GM12801 (cell line): ENCODE results near the gene CD6.

Experiments
- CTCF ChIP-seq: IDR thresholded peaks from one replicate; pipeline ENCODE4 v1.5.1; 2011; ENCODE audit warnings: control low read depth; ENCODE audit not compliant: insufficient read length; ENCODE audit errors: extremely low read depth

The CD6 gene

GRCh38 chr11:61028135-61028729 is 56.8 kb downstream of the CD6 start:
- TF ChIP-seq CTCF, result no peak

DNA sequence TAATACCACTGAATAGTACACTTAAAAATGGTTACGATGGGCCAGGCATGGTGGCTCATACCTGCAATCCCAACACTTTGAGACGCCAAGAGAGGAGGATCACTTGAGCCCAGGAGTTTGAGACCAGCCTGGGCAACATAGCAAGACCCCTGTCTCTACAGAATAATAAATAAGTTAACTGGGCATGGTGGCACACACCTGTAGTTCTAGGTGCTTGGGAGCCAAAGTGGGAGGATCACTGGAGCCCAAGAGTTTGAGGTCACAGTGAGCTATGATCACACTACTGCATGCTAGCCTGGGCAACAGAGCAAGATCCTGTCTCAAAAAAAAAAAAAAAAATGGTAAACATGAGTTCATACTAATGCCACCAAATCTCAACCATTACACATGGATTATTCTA is 61.3 kb downstream of the CD6 start:
- no peak for TF ChIP-seq CTCF

DNA sequence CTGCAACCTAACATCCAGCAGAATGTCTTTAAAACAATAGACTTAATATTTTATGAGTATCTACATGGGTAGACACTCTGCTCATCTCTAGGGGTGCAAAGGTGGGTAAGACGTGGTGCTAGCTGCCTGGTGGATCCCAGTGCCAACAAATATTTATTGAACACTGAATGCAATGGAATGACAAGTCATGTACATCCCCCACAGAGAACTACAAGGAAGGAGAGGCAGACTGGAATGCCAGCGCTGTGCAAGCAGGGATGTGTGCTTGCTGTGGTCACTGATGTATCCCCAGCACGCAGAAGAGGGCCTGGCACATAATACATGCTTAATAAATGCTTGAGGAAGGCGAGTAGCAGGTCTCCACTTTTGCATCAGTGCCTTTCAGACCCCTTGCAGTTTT is 61.9 kb downstream of the CD6 start:
- no peak for TF ChIP-seq CTCF

DNA sequence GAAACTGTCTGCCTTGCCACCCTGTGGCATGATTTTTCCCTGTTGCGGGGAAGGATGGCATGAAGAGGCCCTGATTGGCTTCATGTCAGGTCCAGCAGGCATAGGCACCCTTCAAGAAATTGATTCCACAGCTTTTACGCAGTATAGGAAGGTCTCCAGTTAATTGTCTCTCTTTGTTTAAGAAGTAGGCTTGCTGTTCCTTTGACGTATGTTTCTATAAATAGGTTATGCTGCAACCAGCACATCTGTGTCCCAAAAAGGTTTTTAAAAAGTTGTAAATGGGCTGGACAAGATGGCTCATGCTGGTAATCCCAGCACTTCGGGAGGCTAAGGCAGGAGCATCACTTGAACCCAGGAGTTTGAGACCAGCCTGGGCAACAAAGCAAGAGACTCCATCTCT is 62.6 kb downstream of the CD6 start:
- TF ChIP-seq CTCF, result no peak

DNA sequence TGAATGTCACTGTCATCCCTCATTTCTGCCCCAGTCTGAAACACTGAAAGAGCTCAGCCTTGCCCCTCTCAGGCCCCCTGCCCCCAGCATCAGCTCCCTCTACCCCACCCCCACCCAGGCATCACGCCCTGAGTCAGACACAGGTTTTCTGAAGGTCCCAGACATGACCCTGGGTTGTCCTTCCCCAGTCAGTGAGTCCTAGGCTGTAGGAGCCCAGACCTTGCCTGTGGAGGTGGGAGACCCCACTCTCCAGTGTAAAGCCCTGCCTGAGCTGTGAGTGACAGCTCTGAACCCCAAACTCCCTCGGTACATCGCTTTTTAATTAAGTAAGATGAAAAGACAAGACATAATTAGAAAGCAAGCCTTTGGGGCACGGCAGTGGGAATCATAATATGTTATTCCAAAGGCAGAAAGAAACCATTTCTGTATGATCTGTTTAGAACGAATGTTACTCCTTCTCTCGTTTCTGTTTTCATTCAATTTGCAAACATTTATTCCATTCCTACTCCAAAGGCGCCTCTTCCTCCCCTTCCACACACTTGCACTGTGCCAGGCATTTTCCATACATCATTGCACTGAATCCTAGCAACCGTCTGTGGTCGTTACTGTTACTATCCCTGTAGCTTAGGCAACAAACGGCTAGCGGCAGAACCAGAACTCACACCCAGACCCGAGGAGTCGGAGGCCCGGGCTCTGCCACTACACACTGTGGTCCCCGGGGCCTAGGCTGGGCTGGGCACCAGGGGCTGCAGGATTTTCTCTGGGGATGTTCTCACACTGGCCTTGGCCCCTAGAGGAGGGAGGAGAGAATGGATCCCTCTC is 63.4 kb downstream of the CD6 start:
- no peak for TF ChIP-seq CTCF

DNA sequence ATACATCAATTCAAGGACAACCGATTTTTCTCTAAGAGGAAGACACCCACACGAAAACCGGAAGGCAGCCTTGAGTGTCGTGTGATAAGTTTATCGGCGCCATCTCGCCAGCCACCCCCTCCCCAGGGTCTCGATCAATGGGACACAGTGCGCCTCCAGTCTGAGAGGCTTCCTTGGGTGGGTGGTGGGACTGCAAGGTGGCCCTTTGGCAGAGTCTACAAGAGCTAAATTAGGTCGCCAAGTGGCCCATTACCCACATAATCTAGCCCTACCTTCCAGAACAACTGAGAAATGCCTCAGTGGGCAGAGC is 64.0 kb downstream of the CD6 start:
- no peak for TF ChIP-seq CTCF

- no peak for TF ChIP-seq CTCF
Measured at GRCh38 chr11:61037441-61038093, 66.1 kb downstream of the CD6 start.
